Measurements from ENCODE around the gene PRKAA1. TPM values are rescaled to one million over a fixed set of nuclear protein-coding genes. Genes with fewer than 3 reads are reported as not detected.

Gene PRKAA1
- total and polyA plus RNA-seq, 9 donors = 22.9 to 77.1 (median 58.1) TPM

DNA sequence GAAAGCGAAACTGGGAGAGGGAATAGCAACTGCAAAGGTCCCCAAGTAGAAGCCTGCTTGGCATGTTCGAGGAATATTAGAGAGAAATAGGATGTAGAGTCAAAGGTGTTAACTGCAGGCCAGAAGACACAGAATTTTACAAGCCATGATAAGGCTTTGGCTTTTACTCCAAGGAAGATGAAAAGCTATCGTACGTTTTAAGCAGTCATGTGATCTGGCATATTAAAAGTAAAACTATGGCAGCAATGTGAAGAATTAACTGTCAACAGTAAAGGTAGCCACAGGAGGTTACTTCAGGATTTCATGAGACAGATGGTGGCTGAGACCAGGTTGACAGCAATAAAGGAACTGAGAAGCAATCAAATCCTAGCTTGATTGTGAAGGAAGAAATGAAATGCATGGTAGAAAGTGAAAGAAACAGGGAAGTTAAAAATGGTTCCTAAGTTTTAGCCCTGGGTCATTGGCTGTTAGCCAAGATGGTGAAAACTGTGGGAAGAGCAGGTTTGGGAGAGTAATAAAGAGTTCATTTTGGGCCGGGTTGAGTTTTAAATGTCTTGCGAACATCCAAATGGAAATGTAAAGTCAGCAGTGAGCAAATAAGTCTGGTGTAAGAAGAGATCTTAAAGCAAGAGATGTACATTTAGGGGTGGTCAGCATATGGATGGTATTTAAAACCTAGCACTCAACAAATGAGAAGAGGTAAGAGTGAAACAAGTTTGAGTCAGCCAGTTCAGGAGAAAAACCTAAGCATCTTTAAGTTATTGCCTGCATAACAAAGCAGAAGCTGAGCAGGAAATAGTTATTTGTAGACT, 22.1 kb downstream of the PRKAA1 start:
- 66 to 68% (median 67%) methylated on average over 6 of the region's 6 CpGs for WGBS, 3 donors
- no peaks in the 10 kb centered on the region for H3K36me3 ChIP-seq
- H3K4me1 ChIP-seq (ENCODE audit: insufficient read depth) = no peaks in the 10 kb centered on the region
- H3K4me3 ChIP-seq = no peak overlapping the region
- intact Hi-C loops (cut with DNase I) = no loop called here
- TF ChIP-seq EP300 (IDR thresholded peaks at IDR 0.05) (no peak), POLR2A (IDR thresholded peaks at IDR 0.05) (no peak)
- TF ChIP-seq, protein P1, sequence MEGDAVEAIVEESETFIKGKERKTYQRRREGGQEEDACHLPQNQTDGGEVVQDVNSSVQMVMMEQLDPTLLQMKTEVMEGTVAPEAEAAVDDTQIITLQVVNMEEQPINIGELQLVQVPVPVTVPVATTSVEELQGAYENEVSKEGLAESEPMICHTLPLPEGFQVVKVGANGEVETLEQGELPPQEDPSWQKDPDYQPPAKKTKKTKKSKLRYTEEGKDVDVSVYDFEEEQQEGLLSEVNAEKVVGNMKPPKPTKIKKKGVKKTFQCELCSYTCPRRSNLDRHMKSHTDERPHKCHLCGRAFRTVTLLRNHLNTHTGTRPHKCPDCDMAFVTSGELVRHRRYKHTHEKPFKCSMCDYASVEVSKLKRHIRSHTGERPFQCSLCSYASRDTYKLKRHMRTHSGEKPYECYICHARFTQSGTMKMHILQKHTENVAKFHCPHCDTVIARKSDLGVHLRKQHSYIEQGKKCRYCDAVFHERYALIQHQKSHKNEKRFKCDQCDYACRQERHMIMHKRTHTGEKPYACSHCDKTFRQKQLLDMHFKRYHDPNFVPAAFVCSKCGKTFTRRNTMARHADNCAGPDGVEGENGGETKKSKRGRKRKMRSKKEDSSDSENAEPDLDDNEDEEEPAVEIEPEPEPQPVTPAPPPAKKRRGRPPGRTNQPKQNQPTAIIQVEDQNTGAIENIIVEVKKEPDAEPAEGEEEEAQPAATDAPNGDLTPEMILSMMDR (IDR thresholded peaks at IDR 0.05) = no peak
- DNase-seq = no peak
- H3K27ac ChIP-seq = no peak overlapping the region
- H3K27me3 ChIP-seq = no peaks in the 10 kb centered on the region
- no peaks in the 10 kb centered on the region for H3K9me3 ChIP-seq

DNA sequence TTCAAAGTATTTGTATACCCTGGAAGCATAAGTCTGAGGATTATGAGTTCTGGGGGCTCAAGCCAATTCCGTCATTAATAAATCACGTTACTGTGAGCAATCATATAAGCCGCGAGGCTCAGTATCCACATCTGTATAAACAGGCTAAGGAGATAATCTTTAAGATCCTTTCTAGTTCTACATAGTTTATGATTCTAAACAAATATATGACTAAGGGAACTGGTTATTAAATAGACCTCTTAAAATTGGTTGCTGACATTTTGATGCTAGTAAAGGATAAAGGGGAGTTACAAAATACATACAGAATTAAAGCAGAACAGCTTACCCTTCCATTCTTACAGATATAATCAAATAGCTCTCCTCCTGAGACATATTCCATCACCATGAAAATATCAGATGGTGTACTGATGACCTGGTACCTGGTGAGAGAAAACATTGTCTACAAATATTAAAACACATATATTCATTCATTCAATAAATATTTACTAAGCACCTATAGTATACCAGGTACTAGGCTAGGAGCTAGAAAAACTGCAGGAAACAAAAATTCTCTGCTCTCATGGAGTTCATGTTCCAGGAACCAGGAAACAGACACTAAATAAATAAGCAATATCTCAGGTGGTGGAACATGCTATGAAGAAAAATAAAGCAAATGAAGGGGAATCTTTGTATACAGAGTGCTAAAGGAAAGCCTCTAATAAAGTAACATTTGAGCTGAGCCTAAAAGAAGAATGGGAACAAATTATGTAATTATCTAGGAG, 22.9 kb downstream of the PRKAA1 start:
- intact Hi-C loops (cut with DNase I) = no loop called here
- no peaks in the 10 kb centered on the region for H3K9me3 ChIP-seq
- H3K36me3 ChIP-seq = no peaks in the 10 kb centered on the region
- TF ChIP-seq, protein P1 (IDR thresholded peaks at IDR 0.05) = no peak
- no peak for TF ChIP-seq EP300 (IDR thresholded peaks at IDR 0.05)
- TF ChIP-seq POLR2A (IDR thresholded peaks at IDR 0.05) = no peak
- no peaks in the 10 kb centered on the region for H3K4me1 ChIP-seq (ENCODE audit: insufficient read depth)
- no peaks in the 10 kb centered on the region for H3K27me3 ChIP-seq
- DNase-seq = no peak
- no peak overlapping the region for H3K27ac ChIP-seq
- H3K4me3 ChIP-seq = no peak overlapping the region
- WGBS, 3 donors = 81 to 93% (median 89%) methylated on average over 4 of the region's 4 CpGs

DNA sequence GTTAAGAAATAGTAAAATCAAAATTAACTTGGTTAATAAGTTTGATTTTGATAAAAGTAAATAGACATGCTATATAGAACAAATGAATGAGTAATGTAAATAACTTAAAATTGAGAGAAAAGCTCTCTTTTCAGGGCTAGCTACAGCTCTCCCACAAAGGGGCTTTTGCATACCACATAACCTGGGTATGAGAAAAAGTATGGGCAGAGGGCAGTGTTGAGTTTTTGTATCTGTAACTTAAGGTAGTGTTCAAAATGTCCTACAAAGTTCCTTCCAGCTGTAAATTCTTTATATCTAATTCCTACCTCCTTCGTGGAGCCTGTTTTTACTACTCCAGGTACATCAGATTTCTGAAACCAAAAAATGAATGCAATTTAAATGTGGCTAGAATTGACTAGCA, 23.6 kb downstream of the PRKAA1 start:
- no peak for DNase-seq
- Histone ChIP-seq H3K27ac (no peak overlapping the region), H3K9me3 (no peaks in the 10 kb centered on the region), H3K4me3 (no peak overlapping the region), H3K36me3 (no peaks in the 10 kb centered on the region), H3K4me1 (ENCODE audit: insufficient read depth) (no peaks in the 10 kb centered on the region), H3K27me3 (no peaks in the 10 kb centered on the region)
- 74 to 84% (median 83%) methylated on average over 1 of the region's 1 CpG for WGBS, 3 donors
- TF ChIP-seq, protein P1 (IDR thresholded peaks at IDR 0.05) = no peak
- TF ChIP-seq POLR2A (IDR thresholded peaks at IDR 0.05) = no peak
- intact Hi-C loops (cut with DNase I) = no loop called here

DNA sequence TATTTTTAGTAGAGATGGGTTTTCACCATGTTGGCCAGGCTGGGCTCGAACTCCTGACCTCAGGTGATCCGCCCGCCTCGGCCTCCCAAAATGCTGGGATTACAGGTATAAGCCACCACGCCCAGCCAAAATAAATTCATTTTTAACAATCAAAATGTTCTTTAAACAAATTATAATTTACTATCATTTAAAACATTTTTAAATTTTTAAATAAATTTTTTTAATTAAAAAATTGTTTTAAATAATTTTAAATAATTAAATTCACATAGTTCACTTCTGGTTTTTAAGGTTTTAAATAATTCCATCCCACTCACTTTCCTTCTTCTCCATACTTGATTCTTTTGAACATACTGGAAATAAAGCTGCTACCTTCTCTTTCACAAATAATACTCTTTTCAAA, 27.4 kb downstream of the PRKAA1 start:
- no peaks in the 10 kb centered on the region for H3K36me3 ChIP-seq
- WGBS, 3 donors = 96% methylated on average over 5 of the region's 5 CpGs
- TF ChIP-seq, protein P1 (IDR thresholded peaks at IDR 0.05) = no peak
- TF ChIP-seq POLR2A (IDR thresholded peaks at IDR 0.05) (no peak), EP300 (IDR thresholded peaks at IDR 0.05) (no peak)
- H3K4me1 ChIP-seq (ENCODE audit: insufficient read depth) = no peaks in the 10 kb centered on the region
- no peak overlapping the region for H3K4me3 ChIP-seq
- H3K9me3 ChIP-seq = no peaks in the 10 kb centered on the region
- no peaks in the 10 kb centered on the region for H3K27me3 ChIP-seq
- intact Hi-C loops (cut with DNase I) = no loop called here
- DNase-seq = no peak
- no peak overlapping the region for H3K27ac ChIP-seq
